ENCODE results near the gene ABHD17C.

Gene ABHD17C

DNA sequence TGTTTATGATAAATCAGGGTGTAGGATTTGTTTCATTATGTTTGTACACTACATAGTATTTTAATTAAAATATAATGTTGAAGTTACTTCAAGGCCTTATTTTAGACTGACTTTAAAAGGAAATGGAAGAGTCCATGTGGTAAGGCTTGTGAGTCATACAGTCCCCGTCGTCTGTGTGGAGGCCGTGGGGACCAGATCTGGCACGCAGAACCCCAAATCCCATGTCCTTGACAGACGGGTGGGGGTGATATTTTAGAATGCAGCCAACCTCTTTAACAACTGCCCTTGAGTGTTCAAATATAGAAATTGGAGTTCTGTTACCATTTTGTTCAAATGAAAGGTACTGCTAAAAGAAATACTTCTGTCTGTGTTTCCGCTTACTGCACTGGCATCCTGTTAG lies 35.8 kb downstream of the ABHD17C start:
- H3K4me1 ChIP-seq (ENCODE audit: insufficient read depth, low read length) = no peaks in the 10 kb centered on the region
- no peaks in the 10 kb centered on the region for H3K9me3 ChIP-seq (ENCODE audit: control insufficient read depth, insufficient read depth, low read length)
- no peak overlapping the region for H3K9ac ChIP-seq (ENCODE audit: low read depth, low read length)
- no peaks in the 10 kb centered on the region for H3K36me3 ChIP-seq (ENCODE audit: insufficient read depth, low read length)

DNA sequence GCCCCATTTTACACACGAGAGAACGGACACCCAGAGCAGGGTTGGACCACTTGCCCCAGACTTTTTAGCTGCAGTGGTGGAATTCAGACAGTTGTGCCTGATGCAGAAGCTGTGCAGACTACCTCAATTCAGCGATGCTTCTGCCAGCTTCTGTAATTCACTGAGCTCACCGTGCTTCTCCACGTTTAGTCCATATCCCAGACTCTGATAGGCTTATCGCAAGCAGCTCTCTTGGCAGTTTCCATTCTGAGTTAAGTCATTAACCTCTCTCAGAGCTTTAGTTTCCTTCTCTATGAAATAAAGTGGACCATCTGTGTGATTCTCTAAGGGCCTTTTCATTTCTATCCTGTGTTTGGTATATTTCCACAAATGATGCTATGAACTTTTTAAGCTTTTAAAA lies 37.1 kb downstream of the ABHD17C start:
- H3K9ac ChIP-seq (ENCODE audit: low read depth, low read length) = no peak overlapping the region
- no peaks in the 10 kb centered on the region for H3K36me3 ChIP-seq (ENCODE audit: insufficient read depth, low read length)
- H3K4me1 ChIP-seq (ENCODE audit: insufficient read depth, low read length) = no peaks in the 10 kb centered on the region
- no peaks in the 10 kb centered on the region for H3K9me3 ChIP-seq (ENCODE audit: control insufficient read depth, insufficient read depth, low read length)

DNA sequence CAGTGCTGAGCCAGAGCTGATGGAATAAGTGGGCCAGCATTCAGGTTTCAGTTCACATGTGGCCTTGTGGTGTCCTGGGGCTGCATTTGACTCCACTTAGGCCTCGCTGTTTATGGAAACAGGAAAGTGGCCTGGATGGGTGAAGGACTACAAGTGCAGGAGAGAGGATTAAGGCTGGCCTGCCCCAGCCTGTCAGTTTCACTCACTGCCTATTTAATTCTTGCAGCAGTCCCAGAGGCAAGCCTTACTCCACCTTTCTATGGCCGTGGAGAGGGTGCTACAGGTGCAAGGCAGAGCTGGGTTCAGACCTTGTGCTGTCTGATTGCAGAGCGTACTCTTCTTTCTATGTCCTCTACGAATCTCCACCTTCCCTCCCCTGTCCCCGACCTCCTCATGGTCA lies 37.7 kb downstream of the ABHD17C start:
- Histone ChIP-seq H3K9ac (ENCODE audit: low read depth, low read length) (no peak overlapping the region), H3K36me3 (ENCODE audit: insufficient read depth, low read length) (no peaks in the 10 kb centered on the region), H3K9me3 (ENCODE audit: control insufficient read depth, insufficient read depth, low read length) (no peaks in the 10 kb centered on the region), H3K4me1 (ENCODE audit: insufficient read depth, low read length) (no peaks in the 10 kb centered on the region)

DNA sequence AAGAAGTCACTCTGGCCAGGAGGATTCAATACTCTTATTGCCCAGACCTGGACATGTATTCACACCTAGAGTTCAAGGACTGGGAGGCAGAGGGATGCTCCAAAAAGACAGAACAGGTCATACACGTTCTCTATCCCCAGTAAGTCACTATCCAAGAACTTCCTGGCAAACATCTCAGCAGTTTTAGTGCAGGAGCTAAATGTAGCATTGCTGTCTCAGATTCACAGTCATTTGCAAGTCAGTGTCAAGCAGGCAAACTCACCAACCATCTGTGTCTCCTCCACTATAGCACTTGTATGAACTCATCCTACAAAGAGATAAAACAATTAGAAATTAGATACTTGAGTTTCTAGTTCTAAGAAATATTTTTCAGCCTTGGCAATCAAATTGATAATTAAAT lies 38.4 kb downstream of the ABHD17C start:
- Histone ChIP-seq H3K9ac (ENCODE audit: low read depth, low read length) (no peak overlapping the region), H3K4me1 (ENCODE audit: insufficient read depth, low read length) (no peaks in the 10 kb centered on the region), H3K9me3 (ENCODE audit: control insufficient read depth, insufficient read depth, low read length) (no peaks in the 10 kb centered on the region), H3K36me3 (ENCODE audit: insufficient read depth, low read length) (no peaks in the 10 kb centered on the region)

DNA sequence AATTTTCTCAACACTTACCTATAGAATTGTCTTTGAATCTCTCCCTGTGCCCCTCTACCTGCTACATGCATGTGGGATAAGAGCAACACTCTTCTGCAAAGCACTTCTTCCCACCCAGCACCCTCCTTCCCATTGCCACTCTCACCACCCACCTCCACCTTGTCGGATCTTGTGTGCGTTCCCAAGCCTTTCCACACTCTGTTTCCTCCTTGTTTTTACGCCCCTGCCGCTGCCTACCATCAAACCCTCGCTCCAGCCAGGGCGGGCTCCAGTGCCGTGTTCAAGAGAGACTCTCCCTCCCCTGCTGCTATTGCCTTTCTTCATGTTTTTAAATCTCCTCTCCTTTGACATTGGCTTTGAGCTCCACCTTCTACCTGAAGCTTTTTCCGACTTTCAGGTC lies 40.2 kb downstream of the ABHD17C start:
- H3K9me3 ChIP-seq (ENCODE audit: control insufficient read depth, insufficient read depth, low read length) = no peaks in the 10 kb centered on the region
- H3K4me1 ChIP-seq (ENCODE audit: insufficient read depth, low read length) = no peaks in the 10 kb centered on the region

DNA sequence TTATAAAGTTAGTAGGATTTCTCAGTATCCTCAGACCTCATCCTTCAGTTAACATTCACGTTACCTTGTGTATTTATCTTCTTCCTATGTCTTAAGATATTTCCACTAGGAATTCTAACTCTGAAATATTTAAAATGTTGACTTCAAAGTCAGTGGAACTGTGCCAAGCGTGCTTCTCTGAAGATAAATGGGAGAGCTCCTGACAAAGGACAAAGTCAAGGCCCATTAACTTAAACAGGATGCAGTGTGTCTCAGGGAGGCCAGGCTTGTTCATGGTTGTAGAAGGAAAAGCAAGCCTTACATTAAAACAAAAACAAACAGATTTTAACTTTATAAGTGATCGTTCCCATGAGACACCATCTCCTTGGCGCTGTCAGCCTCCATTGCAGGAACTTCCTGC lies 41.5 kb downstream of the ABHD17C start:
- Histone ChIP-seq H3K9me3 (ENCODE audit: control insufficient read depth, insufficient read depth, low read length) (no peaks in the 10 kb centered on the region), H3K4me1 (ENCODE audit: insufficient read depth, low read length) (no peaks in the 10 kb centered on the region), H3K36me3 (ENCODE audit: insufficient read depth, low read length) (no peaks in the 10 kb centered on the region), H3K9ac (ENCODE audit: low read depth, low read length) (no peak overlapping the region)

More for the DNA sequence above, 40.2 kb downstream of the ABHD17C start:
- H3K36me3 ChIP-seq (ENCODE audit: insufficient read depth, low read length) = no peaks in the 10 kb centered on the region
- H3K9ac ChIP-seq (ENCODE audit: low read depth, low read length) = no peak overlapping the region

DNA sequence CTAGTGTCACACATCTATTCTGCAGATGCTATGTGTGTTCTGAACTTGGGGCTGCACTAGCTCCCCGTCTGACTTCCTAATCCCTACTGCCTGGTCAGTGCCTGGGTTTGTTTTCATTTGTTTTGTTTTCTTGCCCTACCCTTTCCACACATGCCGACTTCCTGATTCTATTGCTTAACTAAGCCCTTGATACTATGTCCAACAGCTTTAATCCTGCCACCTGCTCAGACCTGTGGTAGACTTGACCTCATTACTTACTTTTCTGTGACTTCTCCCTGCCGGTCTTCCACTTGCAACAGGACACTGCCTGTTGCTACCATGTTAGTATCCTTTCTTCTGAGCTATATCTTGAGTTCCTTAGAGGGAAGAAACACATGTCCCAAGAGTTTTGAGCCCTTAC lies 44.8 kb downstream of the ABHD17C start:
- no peak overlapping the region for H3K9ac ChIP-seq (ENCODE audit: low read depth, low read length)
- no peaks in the 10 kb centered on the region for H3K9me3 ChIP-seq (ENCODE audit: control insufficient read depth, insufficient read depth, low read length)
- H3K36me3 ChIP-seq (ENCODE audit: insufficient read depth, low read length) = no peaks in the 10 kb centered on the region
- H3K4me1 ChIP-seq (ENCODE audit: insufficient read depth, low read length) = peaks cover 9% of the 10 kb centered on the region; the same call in 1 of the 2 replicates

DNA sequence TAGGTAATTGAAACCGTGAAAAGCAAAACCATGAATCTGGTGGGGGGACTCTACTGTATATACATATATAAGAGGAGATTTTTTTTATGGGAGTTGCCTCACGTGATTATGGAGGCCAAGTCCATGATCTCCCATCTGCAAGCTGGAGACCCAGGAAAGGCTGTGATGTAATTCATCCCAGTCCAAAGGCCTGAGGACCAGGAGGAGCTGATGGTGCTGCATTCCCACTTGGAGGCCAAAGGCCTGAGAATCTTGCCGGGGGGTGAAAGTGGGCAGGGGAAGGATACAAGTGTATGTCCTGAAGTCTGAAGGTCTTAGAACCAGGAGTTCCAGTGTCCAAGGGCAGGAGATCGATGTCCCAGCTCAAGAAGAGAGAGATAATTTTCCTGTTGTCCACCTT lies 47.0 kb downstream of the ABHD17C start:
- Histone ChIP-seq H3K36me3 (ENCODE audit: insufficient read depth, low read length) (no peaks in the 10 kb centered on the region), H3K9ac (ENCODE audit: low read depth, low read length) (no peak overlapping the region), H3K4me1 (ENCODE audit: insufficient read depth, low read length) (peaks cover 9% of the 10 kb centered on the region; the same call in 1 of the 2 replicates), H3K9me3 (ENCODE audit: control insufficient read depth, insufficient read depth, low read length) (no peaks in the 10 kb centered on the region)

DNA sequence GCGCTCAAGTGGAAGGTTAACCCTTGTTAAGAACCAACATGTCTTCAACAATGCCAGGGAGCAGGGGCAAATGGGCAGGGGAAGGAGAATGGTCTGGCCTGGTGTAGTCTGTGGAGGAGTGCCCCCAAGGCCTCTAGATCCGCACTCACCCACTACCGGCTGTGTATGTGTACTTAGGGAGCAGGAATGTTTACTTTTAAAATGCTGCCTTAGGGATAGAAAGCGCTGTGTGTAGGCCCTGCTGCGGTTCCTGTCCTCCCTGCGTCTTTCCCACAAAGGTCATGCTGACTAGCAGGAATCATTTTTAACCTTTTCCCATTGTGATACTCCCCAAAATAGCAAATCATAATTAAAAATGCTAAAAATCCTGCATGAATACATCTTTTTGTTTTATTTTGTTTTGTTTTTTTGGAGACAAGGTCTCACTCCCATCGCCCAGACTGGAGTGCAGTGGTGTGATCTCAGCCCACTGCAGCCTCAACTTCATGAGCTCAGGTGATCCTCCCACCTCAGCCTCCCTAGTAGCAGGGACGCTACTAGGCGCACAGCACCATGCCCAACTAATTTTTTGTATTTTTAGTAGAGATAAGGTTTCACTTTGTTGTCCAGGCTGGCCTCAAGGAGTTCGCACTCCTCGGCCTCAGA lies 48.2 kb downstream of the ABHD17C start:
- H3K9me3 ChIP-seq (ENCODE audit: control insufficient read depth, insufficient read depth, low read length) = no peaks in the 10 kb centered on the region
- H3K9ac ChIP-seq (ENCODE audit: low read depth, low read length) = no peak overlapping the region
- H3K4me1 ChIP-seq (ENCODE audit: insufficient read depth, low read length) = peaks cover 14% of the 10 kb centered on the region; the same call in 1 of the 2 replicates
- H3K36me3 ChIP-seq (ENCODE audit: insufficient read depth, low read length) = no peaks in the 10 kb centered on the region

DNA sequence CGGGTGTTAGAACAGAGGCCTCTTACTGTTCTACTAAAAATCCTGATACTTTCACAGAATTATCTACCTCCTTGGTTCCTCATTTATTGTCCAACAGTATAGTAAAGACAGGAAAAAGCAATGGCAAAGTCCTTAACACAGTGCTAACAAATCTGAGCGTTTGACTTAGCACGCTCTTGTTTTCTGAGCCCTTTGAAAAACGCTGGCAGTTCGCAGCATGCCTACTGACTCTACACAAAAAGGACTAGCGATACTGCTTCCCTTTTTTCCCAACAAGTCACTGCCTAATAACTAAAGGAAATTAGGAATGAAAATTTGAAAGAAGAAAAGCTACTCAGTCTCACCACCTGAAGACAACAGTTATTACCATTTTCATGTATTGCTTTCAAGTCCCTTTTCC lies 49.3 kb downstream of the ABHD17C start:
- peaks cover 14% of the 10 kb centered on the region; the same call in 1 of the 2 replicates for H3K4me1 ChIP-seq (ENCODE audit: insufficient read depth, low read length)
- H3K36me3 ChIP-seq (ENCODE audit: insufficient read depth, low read length) = no peaks in the 10 kb centered on the region
- no peaks in the 10 kb centered on the region for H3K9me3 ChIP-seq (ENCODE audit: control insufficient read depth, insufficient read depth, low read length)
- no peak overlapping the region for H3K9ac ChIP-seq (ENCODE audit: low read depth, low read length)

DNA sequence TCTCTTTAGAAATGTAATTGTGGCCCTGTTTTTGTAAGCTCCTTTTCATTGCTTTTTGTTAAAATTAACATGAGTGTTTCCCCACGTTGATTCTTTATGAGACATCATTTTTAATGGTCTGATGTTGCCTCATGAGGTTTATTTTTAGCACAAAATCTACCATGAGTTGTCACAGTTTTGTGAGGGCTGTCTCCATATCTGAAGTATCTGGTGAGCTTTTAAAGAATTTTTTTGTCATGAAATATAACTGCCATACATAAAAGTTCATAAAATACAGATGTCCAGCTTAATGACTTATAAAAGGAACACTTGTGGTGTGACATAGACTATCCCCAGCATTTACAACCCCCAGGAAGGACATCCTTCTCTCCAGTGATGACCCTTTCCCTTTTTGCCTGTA lies 49.7 kb downstream of the ABHD17C start:
- no peak overlapping the region for H3K9ac ChIP-seq (ENCODE audit: low read depth, low read length)
- H3K4me1 ChIP-seq (ENCODE audit: insufficient read depth, low read length) = peaks cover 14% of the 10 kb centered on the region; the same call in 1 of the 2 replicates
- H3K9me3 ChIP-seq (ENCODE audit: control insufficient read depth, insufficient read depth, low read length) = no peaks in the 10 kb centered on the region
- no peaks in the 10 kb centered on the region for H3K36me3 ChIP-seq (ENCODE audit: insufficient read depth, low read length)

DNA sequence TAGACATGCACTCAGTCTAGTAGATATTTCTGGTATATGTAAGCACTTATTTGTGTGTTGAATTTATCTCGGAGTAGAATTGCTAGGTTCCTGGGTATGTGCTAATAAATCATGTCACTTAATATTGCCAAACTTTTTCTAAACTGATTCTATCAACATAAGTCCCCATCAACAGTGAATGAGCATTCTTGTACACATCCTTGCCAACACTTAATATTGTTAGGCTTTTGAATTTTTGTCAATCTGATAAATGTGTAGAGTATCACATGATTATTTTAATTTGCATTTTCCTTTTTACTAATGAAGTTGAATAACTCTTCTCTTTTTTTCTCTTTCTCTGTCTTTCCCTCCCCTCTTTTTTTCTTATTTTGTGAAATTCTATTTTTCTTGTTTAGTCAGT lies 50.8 kb downstream of the ABHD17C start:
- Histone ChIP-seq H3K36me3 (ENCODE audit: insufficient read depth, low read length) (no peaks in the 10 kb centered on the region), H3K9me3 (ENCODE audit: control insufficient read depth, insufficient read depth, low read length) (no peaks in the 10 kb centered on the region), H3K4me1 (ENCODE audit: insufficient read depth, low read length) (peaks cover 14% of the 10 kb centered on the region; the same call in 1 of the 2 replicates), H3K9ac (ENCODE audit: low read depth, low read length) (no peak overlapping the region)

DNA sequence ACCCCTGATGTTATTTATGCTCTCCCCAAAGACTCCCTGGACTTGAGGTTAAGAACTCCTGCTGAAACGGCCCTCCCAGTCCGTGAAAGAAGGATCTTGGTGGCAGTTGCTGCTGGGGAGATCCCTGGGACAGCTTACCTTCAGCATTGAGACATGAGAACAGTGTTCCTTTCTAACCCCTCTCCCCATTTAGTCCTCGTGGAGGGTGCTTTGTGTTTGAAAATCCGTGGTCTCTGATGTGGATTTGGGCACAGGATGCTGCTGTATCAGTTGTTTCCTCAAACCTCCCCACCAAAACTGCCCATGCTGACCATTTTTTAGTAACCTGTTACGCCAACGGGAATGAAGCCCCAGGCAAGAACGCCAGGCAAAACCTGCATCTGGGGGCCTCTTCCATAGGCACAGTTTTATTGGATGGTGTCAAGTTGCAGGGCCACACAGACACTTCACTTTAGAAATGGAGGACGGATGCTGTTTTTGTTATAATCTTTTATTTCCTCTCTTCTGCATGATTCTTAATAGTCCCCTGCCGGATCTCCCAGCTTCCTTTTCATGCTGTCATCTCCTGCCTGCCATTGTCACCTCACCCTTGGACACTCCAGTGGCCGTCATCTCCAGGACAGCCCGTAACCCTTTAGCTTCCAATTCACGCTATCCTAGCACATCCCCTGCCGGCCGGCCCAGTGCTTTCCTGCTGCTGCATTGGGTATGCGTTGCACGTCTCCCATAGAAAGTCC lies 52.4 kb downstream of the ABHD17C start:
- peaks cover 14% of the 10 kb centered on the region; the same call in 1 of the 2 replicates for H3K4me1 ChIP-seq (ENCODE audit: insufficient read depth, low read length)
- no peak overlapping the region for H3K9ac ChIP-seq (ENCODE audit: low read depth, low read length)
- H3K36me3 ChIP-seq (ENCODE audit: insufficient read depth, low read length) = no peaks in the 10 kb centered on the region
- no peaks in the 10 kb centered on the region for H3K9me3 ChIP-seq (ENCODE audit: control insufficient read depth, insufficient read depth, low read length)

DNA sequence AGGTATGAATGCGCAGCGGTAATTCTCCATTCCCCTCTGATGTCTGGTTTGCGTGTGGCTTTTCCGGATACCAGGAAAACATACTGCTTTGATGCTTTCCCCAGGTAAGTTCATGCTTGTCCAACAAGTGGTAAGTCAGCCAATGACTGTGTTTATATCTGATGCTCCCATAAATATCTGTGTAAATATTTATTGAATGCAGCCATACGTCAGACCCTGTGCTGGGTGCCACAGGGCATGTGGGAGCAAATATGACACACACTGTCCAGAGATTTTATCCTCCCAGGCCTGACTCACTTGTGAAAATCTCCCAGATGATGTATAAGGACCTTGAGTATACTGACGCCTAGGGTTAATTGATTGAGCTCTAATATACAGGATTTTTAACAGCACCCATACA lies 54.5 kb downstream of the ABHD17C start:
- Histone ChIP-seq H3K9ac (ENCODE audit: low read depth, low read length) (no peak overlapping the region), H3K36me3 (ENCODE audit: insufficient read depth, low read length) (no peaks in the 10 kb centered on the region), H3K4me1 (ENCODE audit: insufficient read depth, low read length) (peaks cover 7% of the 10 kb centered on the region; the same call in 1 of the 2 replicates), H3K9me3 (ENCODE audit: control insufficient read depth, insufficient read depth, low read length) (no peaks in the 10 kb centered on the region)

DNA sequence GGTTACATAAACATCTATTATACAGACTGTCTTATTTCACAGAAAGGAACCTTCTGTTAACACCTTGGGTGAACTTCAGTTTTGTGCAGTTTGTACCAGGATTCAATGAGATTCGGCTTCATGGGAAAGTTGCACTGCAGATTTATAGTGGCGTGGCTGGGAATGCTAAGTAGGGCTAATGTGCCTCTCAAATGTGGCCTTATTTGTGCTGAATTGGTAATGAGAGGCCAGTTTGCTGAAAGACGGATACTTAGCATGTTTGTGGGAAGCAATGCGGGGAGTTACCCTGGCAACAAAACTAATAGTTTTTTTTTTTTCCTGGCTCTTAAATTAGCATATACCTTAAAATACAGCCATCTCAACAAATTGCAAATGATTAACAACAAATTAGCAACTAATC lies 55.5 kb downstream of the ABHD17C start:
- no peaks in the 10 kb centered on the region for H3K9me3 ChIP-seq (ENCODE audit: control insufficient read depth, insufficient read depth, low read length)
- no peaks in the 10 kb centered on the region for H3K36me3 ChIP-seq (ENCODE audit: insufficient read depth, low read length)
- H3K9ac ChIP-seq (ENCODE audit: low read depth, low read length) = no peak overlapping the region
- H3K4me1 ChIP-seq (ENCODE audit: insufficient read depth, low read length) = 0 out of 2 replicates have a peak, but pooled peaks cover 5% of the 10 kb centered on the region
